ENCODE data around the gene CADPS2. TPM values are rescaled to one million over a fixed set of nuclear protein-coding genes. Genes with fewer than 3 reads are reported as not detected.

CADPS2 gene
- total RNA-seq, 1 experiment from 2014 or later: 12.2 TPM

DNA sequence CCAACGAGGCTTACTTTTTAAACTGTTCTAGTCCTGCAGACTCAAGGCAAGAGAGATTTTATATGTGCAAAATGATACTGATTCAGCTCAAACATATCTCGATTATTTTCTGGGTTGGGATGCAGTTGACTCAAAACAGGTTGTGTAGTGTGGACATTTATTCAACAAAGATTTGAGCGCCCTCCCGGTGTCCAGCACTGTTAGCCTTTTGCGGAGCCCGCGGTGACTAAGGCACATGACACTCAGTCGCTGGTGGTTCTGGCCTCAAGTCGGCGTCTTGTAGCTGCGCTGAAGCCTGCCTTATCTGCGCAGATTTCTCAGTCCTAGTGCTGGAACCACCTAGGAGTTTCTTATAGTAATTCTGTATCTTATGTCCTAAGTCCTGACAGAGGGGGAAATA lies 938 bp upstream of the CADPS2 start (continued):
- TF ChIP-seq FOXP1 (CRISPR knock-in tag; IDR thresholded peaks at IDR 0.05; ENCODE audit: borderline replicate concordance) (no peak), NR1H2 (CRISPR knock-in tag; IDR thresholded peaks at IDR 0.05) (no peak), MYBL2 (CRISPR knock-in tag; IDR thresholded peaks at IDR 0.05) (no peak), FOXJ3 (CRISPR knock-in tag; IDR thresholded peaks at IDR 0.05; ENCODE audit: borderline replicate concordance) (no peak), ZNF671 (CRISPR knock-in tag; IDR thresholded peaks at IDR 0.05) (no peak), KAT7 (CRISPR knock-in tag; IDR thresholded peaks at IDR 0.05; ENCODE audit: borderline replicate concordance) (no peak)

DNA sequence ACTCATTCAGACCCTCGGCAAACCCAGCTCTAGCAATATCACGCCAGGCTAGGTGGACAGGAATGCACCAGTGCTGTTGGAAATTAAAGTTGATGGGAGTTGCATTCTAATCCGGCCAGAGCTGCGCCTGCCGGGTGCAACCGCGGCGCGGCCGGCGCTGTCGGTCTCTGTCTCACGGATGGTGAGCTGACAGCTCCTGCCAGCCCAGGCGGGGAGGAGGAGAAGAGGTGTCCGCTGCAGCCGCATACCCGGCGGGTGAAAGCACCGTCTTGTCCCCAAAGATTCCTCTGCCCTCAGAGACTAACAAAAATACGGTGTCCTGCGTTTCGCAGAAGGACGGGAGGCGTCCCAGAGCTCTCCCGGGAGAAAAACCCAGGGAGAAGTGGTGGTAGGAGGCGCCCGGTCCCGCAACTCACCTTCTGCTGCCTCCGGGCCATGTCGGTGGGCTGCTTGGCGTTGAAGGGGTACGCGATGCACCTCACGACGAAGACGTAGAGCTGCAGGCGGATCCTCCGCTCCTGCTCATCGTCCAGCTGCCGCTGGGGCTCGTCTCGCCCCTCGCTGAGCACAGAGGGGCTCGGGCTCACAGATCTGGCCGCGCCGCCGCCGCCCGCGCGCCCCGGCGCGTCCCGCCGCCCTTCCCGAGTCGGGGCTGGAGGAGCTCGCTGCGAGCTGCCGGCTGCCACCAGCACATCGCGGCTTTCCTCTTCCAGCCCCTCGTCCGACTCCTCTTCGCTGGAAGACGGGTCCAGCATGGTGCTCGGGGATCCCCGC lies 490 bp downstream of the CADPS2 start:
- ATAC-seq (peak; percentile 33), DNase-seq (ENCODE audit: low spot score) (peak; percentile 64)
- ChIA-PET CTCF (interaction anchor here (0.6 to 2.8 kb wide), 8 partner anchors 51 to 199 kb away, joined by 3 to 41 read pairs (median 4); no protein-coding TSS in a partner anchor), POLR2A (interaction anchor here (0.5 to 0.9 kb wide), 3 partner anchors 13 to 275 kb away, joined by 3 to 4 read pairs (median 3); no protein-coding TSS in a partner anchor)
- no peaks in the 10 kb centered on the region for H3K9me3 Mint-ChIP-seq
- no peaks in the 10 kb centered on the region for H3K36me3 Mint-ChIP-seq
- peak overlapping the region; percentile 90 for H3K4me3 Mint-ChIP-seq
- peaks cover 39% of the 10 kb centered on the region for H3K4me1 Mint-ChIP-seq
- H3K27ac Mint-ChIP-seq: no peak overlapping the region
- H3K27me3 Mint-ChIP-seq (ENCODE audit: low read depth): peaks cover 37% of the 10 kb centered on the region
- TF ChIP-seq NR3C1 (CRISPR knock-in tag; conservative IDR thresholded peaks at IDR 0.05; ENCODE audit: low read depth): no peak
- TF ChIP-seq, protein P1, sequence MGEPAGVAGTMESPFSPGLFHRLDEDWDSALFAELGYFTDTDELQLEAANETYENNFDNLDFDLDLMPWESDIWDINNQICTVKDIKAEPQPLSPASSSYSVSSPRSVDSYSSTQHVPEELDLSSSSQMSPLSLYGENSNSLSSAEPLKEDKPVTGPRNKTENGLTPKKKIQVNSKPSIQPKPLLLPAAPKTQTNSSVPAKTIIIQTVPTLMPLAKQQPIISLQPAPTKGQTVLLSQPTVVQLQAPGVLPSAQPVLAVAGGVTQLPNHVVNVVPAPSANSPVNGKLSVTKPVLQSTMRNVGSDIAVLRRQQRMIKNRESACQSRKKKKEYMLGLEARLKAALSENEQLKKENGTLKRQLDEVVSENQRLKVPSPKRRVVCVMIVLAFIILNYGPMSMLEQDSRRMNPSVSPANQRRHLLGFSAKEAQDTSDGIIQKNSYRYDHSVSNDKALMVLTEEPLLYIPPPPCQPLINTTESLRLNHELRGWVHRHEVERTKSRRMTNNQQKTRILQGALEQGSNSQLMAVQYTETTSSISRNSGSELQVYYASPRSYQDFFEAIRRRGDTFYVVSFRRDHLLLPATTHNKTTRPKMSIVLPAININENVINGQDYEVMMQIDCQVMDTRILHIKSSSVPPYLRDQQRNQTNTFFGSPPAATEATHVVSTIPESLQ (CRISPR knock-in tag; IDR thresholded peaks at IDR 0.05): no peak
- 0 out of 2 replicates have a peak, but pooled peaks have one; percentile 15 for TF ChIP-seq IRF2 (CRISPR knock-in tag; IDR thresholded peaks at IDR 0.05; ENCODE audit: borderline replicate concordance, low read depth)
- no peak for TF ChIP-seq GABPB1 (CRISPR knock-in tag; IDR thresholded peaks at IDR 0.05)
- TF ChIP-seq, protein P2, sequence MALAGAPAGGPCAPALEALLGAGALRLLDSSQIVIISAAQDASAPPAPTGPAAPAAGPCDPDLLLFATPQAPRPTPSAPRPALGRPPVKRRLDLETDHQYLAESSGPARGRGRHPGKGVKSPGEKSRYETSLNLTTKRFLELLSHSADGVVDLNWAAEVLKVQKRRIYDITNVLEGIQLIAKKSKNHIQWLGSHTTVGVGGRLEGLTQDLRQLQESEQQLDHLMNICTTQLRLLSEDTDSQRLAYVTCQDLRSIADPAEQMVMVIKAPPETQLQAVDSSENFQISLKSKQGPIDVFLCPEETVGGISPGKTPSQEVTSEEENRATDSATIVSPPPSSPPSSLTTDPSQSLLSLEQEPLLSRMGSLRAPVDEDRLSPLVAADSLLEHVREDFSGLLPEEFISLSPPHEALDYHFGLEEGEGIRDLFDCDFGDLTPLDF (CRISPR knock-in tag; IDR thresholded peaks at IDR 0.05): no peak

DNA sequence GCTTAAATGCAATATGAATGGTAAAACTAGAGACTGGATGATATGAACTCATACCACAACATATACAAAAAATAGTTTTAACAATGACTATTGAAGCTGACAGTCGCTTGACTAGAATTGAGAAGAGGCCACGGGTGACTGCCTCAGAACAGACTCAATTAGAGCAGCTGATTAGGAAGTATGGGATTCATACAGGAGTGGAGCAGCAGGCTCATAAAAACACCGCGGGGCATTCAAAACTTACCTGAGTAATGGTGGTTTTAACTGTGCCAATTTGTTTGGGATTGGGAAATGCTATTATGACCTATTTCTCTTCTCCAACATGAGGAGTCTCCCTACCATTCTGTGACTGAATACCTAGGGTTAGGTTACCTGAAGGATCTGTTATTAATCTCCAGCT lies 2.1 kb downstream of the CADPS2 start:
- peak overlapping the region; percentile 90 for H3K4me3 Mint-ChIP-seq
- no peak for DNase-seq (ENCODE audit: low spot score)

More for the DNA sequence above, 2.1 kb downstream of the CADPS2 start:
- peaks cover 36% of the 10 kb centered on the region for H3K27me3 Mint-ChIP-seq (ENCODE audit: low read depth)
- TF ChIP-seq, protein P3, sequence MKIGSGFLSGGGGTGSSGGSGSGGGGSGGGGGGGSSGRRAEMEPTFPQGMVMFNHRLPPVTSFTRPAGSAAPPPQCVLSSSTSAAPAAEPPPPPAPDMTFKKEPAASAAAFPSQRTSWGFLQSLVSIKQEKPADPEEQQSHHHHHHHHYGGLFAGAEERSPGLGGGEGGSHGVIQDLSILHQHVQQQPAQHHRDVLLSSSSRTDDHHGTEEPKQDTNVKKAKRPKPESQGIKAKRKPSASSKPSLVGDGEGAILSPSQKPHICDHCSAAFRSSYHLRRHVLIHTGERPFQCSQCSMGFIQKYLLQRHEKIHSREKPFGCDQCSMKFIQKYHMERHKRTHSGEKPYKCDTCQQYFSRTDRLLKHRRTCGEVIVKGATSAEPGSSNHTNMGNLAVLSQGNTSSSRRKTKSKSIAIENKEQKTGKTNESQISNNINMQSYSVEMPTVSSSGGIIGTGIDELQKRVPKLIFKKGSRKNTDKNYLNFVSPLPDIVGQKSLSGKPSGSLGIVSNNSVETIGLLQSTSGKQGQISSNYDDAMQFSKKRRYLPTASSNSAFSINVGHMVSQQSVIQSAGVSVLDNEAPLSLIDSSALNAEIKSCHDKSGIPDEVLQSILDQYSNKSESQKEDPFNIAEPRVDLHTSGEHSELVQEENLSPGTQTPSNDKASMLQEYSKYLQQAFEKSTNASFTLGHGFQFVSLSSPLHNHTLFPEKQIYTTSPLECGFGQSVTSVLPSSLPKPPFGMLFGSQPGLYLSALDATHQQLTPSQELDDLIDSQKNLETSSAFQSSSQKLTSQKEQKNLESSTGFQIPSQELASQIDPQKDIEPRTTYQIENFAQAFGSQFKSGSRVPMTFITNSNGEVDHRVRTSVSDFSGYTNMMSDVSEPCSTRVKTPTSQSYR (CRISPR knock-in tag; IDR thresholded peaks at IDR 0.05): no peak
- TF ChIP-seq ESRRA (CRISPR knock-in tag; IDR thresholded peaks at IDR 0.05; ENCODE audit: borderline replicate concordance) (no peak), SOX15 (CRISPR knock-in tag; IDR thresholded peaks at IDR 0.05) (no peak)
- TF ChIP-seq, protein P4, sequence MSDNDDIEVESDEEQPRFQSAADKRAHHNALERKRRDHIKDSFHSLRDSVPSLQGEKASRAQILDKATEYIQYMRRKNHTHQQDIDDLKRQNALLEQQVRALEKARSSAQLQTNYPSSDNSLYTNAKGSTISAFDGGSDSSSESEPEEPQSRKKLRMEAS (CRISPR knock-in tag; IDR thresholded peaks at IDR 0.05): no peak
- ATAC-seq: no peak
- no peaks in the 10 kb centered on the region for H3K9me3 Mint-ChIP-seq
- no peaks in the 10 kb centered on the region for H3K36me3 Mint-ChIP-seq
- ChIA-PET CTCF (interaction anchor here (1.7 kb wide), 1 partner anchor 80 kb away, joined by 3 read pairs; no protein-coding TSS in a partner anchor), POLR2A (no interaction called here)
- H3K4me1 Mint-ChIP-seq: peaks cover 39% of the 10 kb centered on the region
- no peak overlapping the region for H3K27ac Mint-ChIP-seq

All from WTC11 (cell line).